Midbrain (tissue), 1 donor: ENCODE results near the gene SLC45A2.
"Not testable (repeated sequence)": the region's sequence is repeated elsewhere in the genome, so short reads cannot be mapped to it uniquely, and the experiment has no call there.

Experiments
- DNase-seq: peaks from one replicate; lab custom pipeline; 2025; lab: John Stamatoyannopoulos, UW

Gene SLC45A2

DNA sequence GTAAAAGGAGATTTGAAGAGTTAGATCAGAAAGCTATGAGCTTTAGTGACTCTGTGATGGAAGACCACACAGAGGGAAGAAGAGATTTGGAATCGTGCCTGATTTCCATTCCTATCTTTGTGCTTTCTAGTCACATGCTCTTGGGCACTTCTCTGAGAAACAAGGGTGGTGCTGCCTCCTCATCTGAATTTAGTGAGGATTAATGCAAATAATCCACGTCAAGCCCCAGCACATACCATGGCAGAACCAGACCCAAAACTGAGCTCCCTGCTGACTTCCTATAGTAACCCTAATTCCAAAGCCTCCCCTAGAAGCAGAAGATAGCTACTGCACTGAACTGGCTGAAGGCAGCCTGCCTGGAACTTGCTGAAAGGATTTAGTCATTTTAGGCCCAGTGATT lies 17.7 kb downstream of the SLC45A2 start:
- DNase-seq = no peak

GRCh38 chr5:33964132-33964700 lies 20.3 kb downstream of the SLC45A2 start:
- no peak for DNase-seq

- no peak for DNase-seq
Measured at GRCh38 chr5:33958176-33958575, 26.3 kb downstream of the SLC45A2 start.

DNA sequence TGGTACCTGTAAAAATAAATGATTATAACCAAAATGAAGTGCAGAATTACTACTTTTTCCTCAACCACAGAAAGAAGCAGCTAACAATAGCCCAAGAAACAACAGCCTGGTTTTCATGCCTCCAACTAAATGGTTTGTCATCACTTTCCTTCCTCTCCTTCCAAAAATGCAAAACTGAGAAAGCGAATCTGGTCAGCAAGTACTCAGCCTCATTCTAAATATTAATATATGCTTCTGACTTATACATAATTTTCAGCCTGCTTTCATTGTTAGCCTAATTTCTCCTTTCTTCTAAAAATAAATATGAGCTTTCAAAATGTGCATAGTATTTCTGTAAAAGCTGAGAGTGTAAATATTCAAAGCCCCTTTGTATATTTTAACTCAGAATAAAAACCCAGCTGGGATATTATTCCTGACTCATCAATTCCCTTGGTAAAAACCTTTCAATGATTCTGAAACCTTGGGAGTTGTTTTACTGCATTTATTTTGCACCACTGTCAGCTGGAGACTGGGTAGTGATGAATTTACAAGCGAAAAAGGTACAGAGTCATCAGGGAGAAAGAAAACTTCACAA lies 26.8 kb downstream of the SLC45A2 start:
- no peak for DNase-seq

- DNase-seq = not testable (repeated sequence)
Measured at GRCh38 chr5:33952175-33952574, 32.3 kb downstream of the SLC45A2 start.

DNA sequence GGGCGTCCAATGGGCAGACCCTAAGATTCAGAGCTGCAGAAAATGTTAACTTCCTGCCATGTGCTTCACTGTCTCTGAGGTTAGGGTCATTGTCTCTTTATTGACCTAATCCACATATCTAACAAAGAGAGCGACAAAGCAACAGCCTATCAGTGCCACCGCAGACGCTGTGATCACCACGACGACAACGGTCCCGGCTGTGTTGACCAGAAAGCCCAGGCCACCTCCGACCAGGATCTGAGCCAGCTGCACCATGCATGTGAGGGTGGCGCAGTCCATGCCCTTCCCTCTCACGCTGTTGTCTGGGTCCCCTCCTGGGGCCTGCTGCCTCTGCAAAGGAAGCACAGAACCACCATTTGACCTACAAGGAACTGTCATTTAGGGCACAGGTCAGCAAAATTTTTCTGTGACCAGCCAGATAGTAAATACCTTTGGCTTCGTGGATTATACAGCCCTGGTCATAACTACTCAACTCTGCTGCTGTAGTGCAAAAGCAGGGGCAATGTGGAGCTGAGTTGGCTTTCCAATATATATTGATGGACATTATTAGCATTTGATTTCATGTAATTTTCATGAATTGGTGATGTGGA lies 39.9 kb downstream of the SLC45A2 start:
- DNase-seq = no peak

DNA sequence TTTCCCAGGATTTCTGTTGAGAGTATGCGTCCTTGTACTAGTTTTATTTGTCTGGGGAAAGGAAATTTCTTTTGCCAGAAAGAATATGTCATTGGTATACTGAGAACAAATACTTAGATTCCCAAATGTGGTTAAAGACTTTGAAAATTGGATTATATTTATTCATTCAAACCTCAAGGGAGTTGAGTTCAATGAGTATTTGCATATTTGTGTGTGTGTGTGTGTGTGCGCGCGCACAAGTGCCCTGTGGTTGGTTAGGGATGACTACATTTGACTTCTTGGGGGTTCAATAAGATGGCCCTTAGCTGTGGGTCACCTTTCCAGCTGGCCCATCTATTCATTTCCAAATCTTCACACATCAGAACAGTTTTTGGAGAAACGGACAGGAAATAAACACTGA lies 43.4 kb downstream of the SLC45A2 start:
- no peak for DNase-seq

- DNase-seq = no peak
Measured at GRCh38 chr5:33939556-33940262, 44.8 kb downstream of the SLC45A2 start.

DNA sequence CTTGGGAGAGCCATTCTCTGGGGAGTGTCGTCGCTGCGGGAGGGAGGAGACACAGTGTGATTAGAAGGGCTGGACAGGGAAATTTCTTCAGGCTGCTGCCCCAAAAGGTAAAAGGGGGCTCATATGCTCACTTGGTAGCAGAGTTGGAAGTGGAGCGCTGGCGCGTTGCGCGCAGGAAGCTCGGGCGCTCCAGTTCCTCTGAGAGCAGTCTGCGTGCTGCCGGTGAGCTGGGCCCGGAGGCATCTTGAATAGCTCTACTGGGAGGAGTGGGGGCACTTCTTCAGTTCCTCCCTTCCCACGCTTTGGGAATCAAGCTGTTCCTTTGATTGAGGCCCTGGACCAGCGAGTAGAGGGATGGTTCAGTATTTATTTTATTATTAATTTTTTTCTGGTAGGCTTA lies 45.6 kb downstream of the SLC45A2 start:
- DNase-seq = no peak

GRCh38 chr5:33938507-33938796 lies 46.0 kb downstream of the SLC45A2 start:
- no peak for DNase-seq

DNA sequence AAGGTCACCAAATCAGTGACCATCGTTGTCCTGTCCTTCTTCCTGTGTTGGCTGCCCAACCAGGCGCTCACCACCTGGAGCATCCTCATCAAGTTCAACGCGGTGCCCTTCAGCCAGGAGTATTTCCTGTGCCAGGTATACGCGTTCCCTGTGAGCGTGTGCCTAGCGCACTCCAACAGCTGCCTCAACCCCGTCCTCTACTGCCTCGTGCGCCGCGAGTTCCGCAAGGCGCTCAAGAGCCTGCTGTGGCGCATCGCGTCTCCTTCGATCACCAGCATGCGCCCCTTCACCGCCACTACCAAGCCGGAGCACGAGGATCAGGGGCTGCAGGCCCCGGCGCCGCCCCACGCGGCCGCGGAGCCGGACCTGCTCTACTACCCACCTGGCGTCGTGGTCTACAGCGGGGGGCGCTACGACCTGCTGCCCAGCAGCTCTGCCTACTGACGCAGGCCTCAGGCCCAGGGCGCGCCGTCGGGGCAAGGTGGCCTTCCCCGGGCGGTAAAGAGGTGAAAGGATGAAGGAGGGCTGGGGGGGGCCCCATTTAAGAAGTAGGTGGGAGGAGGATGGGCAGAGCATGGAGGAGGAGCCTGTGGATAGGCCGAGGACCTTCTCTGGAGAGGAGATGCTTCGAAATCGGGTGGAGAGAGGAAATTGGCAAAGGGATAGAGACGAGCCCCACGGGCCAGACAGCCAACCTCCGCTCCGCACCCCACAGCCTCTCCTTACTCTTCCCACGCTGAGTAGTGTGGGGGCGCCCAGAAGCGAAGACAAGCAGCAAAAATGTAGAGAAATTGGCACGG lies 46.6 kb downstream of the SLC45A2 start:
- no peak for DNase-seq

DNA sequence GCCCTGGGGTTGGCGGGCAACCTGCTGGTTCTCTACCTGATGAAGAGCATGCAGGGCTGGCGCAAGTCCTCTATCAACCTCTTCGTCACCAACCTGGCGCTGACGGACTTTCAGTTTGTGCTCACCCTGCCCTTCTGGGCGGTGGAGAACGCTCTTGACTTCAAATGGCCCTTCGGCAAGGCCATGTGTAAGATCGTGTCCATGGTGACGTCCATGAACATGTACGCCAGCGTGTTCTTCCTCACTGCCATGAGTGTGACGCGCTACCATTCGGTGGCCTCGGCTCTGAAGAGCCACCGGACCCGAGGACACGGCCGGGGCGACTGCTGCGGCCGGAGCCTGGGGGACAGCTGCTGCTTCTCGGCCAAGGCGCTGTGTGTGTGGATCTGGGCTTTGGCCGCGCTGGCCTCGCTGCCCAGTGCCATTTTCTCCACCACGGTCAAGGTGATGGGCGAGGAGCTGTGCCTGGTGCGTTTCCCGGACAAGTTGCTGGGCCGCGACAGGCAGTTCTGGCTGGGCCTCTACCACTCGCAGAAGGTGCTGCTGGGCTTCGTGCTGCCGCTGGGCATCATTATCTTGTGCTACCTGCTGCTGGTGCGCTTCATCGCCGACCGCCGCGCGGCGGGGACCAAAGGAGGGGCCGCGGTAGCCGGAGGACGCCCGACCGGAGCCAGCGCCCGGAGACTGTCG lies 47.3 kb downstream of the SLC45A2 start:
- no peak for DNase-seq

DNA sequence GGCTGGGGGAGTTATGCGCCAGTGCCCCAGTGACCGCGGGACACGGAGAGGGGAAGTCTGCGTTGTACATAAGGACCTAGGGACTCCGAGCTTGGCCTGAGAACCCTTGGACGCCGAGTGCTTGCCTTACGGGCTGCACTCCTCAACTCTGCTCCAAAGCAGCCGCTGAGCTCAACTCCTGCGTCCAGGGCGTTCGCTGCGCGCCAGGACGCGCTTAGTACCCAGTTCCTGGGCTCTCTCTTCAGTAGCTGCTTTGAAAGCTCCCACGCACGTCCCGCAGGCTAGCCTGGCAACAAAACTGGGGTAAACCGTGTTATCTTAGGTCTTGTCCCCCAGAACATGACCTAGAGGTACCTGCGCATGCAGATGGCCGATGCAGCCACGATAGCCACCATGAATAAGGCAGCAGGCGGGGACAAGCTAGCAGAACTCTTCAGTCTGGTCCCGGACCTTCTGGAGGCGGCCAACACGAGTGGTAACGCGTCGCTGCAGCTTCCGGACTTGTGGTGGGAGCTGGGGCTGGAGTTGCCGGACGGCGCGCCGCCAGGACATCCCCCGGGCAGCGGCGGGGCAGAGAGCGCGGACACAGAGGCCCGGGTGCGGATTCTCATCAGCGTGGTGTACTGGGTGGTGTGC lies 48.0 kb downstream of the SLC45A2 start, which contains the start of gene RXFP3:
Gene RXFP3, plus strand, starts transcription at position 6 of the 636 bp plus-strand sequence. Its CDS starts 355 bp downstream, at position 361.
- no peak for DNase-seq

GRCh38 chr5:33936004-33936380 lies 48.5 kb downstream of the SLC45A2 start:
- peak; percentile 53 for DNase-seq

DNA sequence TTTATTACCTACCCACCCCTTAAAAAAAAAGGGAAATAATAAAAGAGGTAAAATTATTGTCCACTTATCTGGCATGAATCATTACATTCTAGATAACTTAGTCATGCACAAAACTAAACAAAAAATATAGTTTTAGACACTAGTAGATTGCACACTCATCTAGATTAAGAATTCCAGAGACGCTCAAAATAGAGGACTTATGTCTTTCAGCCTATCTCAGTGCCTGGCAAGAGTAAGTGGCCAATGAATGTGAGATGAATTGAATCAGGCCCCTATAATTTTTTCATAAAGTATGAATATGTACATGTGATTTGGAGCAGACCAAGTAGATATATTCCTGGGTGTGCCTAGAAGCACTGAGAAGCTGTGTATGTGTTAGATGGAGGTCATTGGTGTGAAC lies 50.3 kb downstream of the SLC45A2 start:
- no peak for DNase-seq

GRCh38 chr5:33933723-33934169 lies 50.7 kb downstream of the SLC45A2 start:
- DNase-seq = no peak

DNA sequence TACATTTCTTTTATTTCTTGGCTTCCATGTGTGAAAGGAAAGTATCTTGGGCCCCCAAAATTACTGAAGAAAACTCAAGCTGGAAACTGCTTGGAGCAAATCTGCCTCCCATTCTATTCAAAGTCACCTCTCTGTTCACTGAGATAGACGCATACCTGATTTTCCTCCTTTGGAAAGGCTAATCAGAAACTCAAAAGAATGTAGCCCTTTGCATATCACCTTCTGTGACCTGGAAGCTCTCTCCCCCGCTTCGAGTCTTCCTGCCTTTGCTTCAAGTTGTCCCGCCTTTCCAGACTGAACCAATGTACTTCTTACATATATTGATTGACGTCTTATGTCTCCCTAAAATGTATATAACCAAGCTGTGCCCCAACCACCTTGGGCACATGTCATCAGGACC lies 53.4 kb downstream of the SLC45A2 start:
- DNase-seq = no peak

DNA sequence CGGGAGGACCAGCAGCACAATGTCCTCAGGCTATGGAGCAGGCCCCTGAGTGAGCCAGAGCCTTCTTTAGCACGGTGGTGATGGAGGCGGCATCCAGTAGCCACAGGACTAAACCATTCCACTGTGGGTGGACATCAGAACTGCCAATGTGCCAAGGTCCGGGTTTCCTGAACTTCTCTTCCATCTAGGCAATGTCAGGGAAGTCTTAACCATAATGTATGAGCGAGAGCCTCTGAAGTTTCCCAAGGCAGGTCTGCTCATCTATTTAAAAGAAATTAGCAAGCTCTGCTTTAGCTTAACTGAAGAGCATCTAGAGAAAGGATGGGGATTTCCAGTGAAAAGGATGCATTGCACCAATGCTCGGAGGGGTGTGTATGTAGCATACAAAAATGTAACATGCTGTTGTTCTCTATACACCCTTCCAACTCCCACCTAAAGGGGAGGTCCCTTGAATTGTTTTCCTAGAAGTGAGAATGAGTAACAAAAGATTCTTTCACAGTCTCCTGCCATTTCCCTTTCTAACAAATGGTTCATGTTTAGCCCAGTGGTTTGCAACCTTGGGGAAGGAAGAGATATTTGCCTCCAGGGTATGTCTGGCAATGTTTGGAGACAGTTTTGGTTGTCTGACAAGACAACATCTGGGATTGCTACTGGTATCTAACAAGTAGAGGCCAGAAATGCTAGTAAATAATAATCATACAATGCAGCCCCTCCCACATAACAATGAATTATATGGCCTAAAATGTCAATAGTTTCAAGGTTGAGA lies 54.4 kb downstream of the SLC45A2 start:
- no peak for DNase-seq

- DNase-seq = no peak
Measured at GRCh38 chr5:33928283-33928682, 56.2 kb downstream of the SLC45A2 start.

DNA sequence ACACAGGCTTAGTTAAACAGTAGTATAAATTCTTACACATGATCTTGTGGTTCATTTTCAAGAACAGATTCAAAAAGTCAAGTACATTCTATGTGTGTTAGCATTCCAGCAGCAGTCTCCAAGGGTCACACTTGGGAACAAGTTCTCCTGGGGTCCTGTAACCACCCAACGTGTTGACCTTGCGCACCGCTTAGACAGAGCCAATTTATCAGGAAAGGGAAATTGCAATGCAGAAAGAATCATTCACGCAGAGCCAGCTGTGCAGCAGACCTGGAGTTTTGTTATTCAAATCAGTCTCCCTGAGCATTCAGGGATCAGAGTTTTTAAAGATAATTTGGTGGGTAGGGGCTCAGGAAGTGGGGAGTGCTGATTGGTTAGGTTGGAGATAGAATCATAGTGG lies 56.8 kb downstream of the SLC45A2 start:
- no peak for DNase-seq

DNA sequence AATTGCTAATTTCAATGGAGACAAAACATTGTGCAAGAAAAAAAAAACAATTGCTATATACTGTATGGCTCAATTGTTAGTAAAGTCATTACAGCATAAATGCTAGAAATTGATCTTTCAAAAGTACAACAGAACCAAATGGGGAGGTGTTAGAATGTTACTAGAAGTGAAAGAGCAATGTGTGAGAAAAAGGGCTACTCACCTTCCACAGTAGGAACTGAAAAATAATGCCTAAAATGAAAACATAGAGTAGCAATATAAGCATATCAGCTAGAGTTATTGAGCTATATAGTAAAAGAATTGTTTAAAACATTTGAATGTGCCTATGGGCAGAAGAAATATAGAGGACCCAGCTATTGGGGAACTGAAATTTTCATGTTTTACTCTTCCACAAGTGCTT lies 59.2 kb downstream of the SLC45A2 start:
- no peak for DNase-seq
